ENCODE results near the gene SV2B. TPM values are rescaled to one million over a fixed set of nuclear protein-coding genes. Genes with fewer than 3 reads are reported as not detected.

Gene SV2B
- total RNA-seq, 1 donor: not detected

DNA sequence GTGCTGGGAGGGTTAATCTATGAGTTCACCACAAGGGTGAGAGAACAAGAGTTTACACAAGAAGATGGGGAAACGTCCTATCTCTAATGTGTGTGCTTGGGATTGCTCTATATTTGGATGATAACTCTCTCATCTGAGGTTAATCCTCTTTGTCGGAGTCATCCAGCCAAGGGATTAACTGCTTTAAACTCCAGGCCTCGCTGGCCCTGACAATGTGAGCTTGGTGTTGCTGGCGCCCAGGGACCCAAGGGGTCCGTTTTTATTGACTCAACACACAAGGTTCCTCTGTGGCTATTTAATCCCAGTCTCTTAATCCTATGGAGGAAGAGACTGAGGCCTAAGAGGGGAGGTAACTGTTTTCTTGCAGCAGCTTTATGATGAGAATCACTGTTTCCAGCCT is 14.2 kb downstream of the SV2B start:
- TF ChIP-seq, protein P1, sequence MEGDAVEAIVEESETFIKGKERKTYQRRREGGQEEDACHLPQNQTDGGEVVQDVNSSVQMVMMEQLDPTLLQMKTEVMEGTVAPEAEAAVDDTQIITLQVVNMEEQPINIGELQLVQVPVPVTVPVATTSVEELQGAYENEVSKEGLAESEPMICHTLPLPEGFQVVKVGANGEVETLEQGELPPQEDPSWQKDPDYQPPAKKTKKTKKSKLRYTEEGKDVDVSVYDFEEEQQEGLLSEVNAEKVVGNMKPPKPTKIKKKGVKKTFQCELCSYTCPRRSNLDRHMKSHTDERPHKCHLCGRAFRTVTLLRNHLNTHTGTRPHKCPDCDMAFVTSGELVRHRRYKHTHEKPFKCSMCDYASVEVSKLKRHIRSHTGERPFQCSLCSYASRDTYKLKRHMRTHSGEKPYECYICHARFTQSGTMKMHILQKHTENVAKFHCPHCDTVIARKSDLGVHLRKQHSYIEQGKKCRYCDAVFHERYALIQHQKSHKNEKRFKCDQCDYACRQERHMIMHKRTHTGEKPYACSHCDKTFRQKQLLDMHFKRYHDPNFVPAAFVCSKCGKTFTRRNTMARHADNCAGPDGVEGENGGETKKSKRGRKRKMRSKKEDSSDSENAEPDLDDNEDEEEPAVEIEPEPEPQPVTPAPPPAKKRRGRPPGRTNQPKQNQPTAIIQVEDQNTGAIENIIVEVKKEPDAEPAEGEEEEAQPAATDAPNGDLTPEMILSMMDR (IDR thresholded peaks at IDR 0.05; ENCODE audit: insufficient read depth, low read depth, low read length): no peak
- H3K4me3 ChIP-seq (ENCODE audit: low read depth, low read length): no peak overlapping the region
- no peak for DNase-seq (ENCODE audit: low read depth)

DNA sequence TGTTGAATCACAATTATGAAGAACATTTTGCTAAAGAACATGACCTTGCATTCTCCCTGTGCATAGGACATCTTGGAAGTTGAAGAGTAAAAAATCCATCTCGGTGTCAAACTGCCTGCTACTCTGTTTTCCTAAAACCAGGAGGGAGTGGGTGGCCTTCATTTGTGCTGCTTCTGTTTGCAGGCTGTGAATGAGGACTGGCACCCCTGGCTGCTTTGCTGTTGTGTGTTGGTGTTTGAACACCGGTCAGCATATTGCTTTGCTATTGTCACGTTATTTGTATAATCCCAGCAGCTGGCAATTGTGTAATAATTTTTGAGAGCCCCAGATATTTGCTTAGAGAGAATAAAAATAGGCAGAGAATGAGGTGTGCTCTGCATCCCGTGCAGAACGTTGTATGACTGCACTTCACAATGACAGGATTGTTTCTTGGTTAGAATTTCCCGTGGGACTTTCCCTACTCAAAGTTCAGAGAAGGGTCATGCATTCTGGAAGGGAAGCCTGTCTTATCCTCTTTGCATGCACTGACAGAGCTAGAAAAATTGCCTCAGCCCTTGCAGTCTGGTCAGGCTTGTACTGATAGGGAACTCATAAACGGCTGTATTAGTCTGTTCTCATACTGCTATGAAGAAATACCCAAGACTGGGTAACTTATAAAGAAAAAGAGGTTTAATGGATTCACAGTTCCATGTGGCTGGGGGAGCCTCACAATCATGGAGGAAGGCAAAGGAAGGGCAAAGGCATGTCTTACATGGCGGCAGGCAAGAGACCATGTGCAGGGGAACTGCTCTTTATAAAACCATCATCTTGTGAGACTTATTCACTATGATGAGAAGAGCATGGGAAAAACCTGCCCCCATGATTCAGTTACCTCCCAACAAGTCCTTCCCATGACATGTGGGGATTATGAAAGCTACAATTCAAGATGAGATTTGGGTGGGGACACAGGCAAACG is 16.3 kb downstream of the SV2B start:
- TF ChIP-seq, protein P1 (IDR thresholded peaks at IDR 0.05; ENCODE audit: insufficient read depth, low read depth, low read length): no peak
- DNase-seq (ENCODE audit: low read depth): peak; percentile 2

DNA sequence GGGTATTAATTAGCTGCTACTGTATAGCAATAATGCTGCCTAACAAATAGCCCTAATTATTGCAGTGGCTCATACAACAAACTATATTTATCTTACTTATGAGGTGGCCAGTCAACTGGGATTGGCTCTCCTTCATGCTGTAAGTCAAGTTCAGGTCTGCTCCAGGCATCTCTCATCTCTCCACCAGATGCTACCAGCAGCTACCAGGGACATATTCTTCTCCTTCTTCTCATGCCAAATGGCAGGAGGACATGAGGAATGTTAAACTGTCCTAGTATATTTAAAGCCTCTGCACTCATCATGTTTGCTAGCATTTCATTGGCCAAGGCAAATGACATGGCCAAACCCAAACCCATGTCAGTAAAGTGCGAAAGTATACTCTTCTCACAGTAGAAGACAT is 17.3 kb downstream of the SV2B start:
- TF ChIP-seq, protein P1 (IDR thresholded peaks at IDR 0.05; ENCODE audit: insufficient read depth, low read depth, low read length): no peak
- DNase-seq (ENCODE audit: low read depth): no peak
- H3K4me3 ChIP-seq (ENCODE audit: low read depth, low read length): no peak overlapping the region

More for the DNA sequence above, 16.3 kb downstream of the SV2B start:
- no peak overlapping the region for H3K4me3 ChIP-seq (ENCODE audit: low read depth, low read length)

DNA sequence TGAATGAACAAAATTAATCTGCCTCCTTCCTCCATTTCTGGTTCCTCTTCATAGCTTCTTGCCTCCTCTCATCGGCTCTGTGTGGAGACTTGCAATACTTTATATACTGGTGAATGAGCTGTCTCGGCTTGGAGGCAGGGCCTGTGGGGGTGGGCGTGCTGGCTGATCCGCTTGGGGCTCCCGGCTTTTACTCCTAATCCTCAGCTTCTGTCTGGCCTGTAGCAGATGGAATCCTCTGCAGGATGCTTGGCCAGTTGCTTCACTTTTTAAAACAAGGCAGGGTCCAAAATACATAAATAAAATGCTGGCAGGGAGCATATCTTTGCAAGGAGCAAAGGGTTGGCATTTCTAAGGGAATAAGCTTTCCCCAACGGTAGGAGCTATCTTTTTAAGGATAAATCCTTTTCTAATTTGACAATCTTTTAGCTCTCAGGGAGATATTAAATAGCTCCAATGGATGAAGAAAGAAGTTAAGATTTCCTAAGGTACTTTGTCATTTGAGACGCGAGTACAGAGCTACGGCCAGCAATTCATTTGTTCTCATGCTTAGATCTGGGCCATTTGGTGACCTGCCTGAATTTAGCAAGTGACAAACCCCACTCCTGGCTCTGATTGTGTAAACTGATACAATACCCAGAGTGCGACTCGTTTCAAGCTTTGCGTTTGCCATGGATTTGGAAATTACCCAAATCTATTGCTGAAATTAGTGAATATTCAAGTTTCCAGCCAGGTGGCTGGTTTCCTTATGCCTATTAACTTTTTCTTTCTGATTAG is 18.9 kb downstream of the SV2B start:
- no peak overlapping the region for H3K4me3 ChIP-seq (ENCODE audit: low read depth, low read length)
- TF ChIP-seq, protein P1 (IDR thresholded peaks at IDR 0.05; ENCODE audit: insufficient read depth, low read depth, low read length): no peak
- DNase-seq (ENCODE audit: low read depth): no peak

DNA sequence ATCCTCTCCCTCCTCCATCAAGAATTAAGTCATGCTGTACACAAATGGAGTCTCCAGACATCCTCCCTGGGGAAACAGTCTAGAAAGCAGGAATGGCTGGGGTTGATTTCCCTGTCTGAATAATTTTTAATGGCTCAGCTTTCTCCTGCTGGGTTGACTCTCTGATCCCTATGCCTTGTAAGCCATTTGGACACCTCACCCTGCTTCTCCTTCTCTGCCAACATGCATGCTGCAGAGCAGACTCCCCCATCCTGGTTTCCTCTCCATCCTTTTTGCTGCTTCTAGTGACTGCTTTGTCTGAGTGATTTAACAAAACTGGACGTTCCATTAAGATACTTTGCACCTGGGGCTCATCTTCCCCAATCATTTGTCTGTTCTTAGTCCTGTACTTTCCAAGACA is 22.2 kb downstream of the SV2B start:
- TF ChIP-seq, protein P1 (IDR thresholded peaks at IDR 0.05; ENCODE audit: insufficient read depth, low read depth, low read length): no peak
- no peak for DNase-seq (ENCODE audit: low read depth)
- no peak overlapping the region for H3K4me3 ChIP-seq (ENCODE audit: low read depth, low read length)

DNA sequence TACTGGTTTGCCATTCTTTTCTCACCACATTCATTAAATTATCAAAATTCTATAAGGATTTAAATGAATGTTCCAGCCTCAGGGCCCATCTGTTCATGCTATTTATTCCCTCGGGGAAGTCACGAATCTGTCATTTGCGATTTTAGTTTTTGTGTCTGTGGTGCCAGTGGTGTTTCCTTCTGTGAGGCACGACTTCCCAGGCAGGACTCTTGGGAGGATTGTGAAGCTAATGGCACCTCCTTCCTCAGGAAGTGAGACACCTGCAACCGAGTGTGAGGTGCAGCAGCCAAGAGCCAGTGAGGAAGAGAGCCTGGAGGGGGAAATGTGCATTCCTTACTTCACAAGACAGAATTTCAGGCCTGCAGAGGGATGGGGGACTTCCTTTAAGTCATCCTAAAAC is 24.1 kb downstream of the SV2B start:
- no peak overlapping the region for H3K4me3 ChIP-seq (ENCODE audit: low read depth, low read length)
- TF ChIP-seq, protein P1 (IDR thresholded peaks at IDR 0.05; ENCODE audit: insufficient read depth, low read depth, low read length): no peak
- no peak for DNase-seq (ENCODE audit: low read depth)

Data from fibroblast of villous mesenchyme (primary cell).